ENCODE measurements around the gene MACIR. TPM values are rescaled to one million over a fixed set of nuclear protein-coding genes. Genes with fewer than 3 reads are reported as not detected.

MACIR gene
- total and polyA plus RNA-seq, 2 of the 13 experiments (the other 11 are each of a cell fraction or from before 2014, with no cell fraction given), result 2.4 to 4.4 TPM

- TF ChIP-seq PBX2 (CRISPR knock-in tag; IDR thresholded peaks at IDR 0.05) (no peak), ZNF629 (CRISPR knock-in tag; conservative IDR thresholded peaks at IDR 0.05) (no peak), PHF8 (CRISPR knock-in tag; IDR thresholded peaks at IDR 0.05) (no peak), ZNF556 (CRISPR knock-in tag; IDR thresholded peaks at IDR 0.05; ENCODE audit: borderline replicate concordance) (no peak), ZUFSP (CRISPR knock-in tag; IDR thresholded peaks at IDR 0.05; ENCODE audit: borderline replicate concordance) (no peak)
Observed at GRCh38 chr5:103237778-103238177, 20.8 kb upstream of the MACIR start (continued).

GRCh38 chr5:103243665-103244064 lies 14.9 kb upstream of the MACIR start:
- Histone ChIP-seq H3K4me1 (ENCODE audit: insufficient read depth, low read length) (no peaks in the 10 kb centered on the region), H3K27me3 (ENCODE audit: control insufficient read depth in 1 of 2, insufficient read depth in 2 of 2, low read length in 2 of 2) (no peaks in the 10 kb centered on the region), H3K4me3 (replicated peaks in 1 of 3; ENCODE audit: insufficient read depth in 1 of 3, low read depth in 2 of 3, low read length in 3 of 3) (no peak overlapping the region), H3K79me2 (ENCODE audit: insufficient read depth, low read length) (no peaks in the 10 kb centered on the region), H3K4me2 (ENCODE audit: low read depth, low read length) (no peak overlapping the region), H3K36me3 (replicated peaks in 1 of 2; ENCODE audit: control insufficient read depth in 1 of 2, insufficient read depth in 2 of 2, low read length in 2 of 2) (no peaks in the 10 kb centered on the region), H3K9ac (ENCODE audit: insufficient read depth, low read depth, low read length) (no peak overlapping the region), H2AFZ (ENCODE audit: low read length) (no peak overlapping the region), H4K20me1 (ENCODE audit: insufficient read depth, low read length) (no peaks in the 10 kb centered on the region), H3K9me3 (ENCODE audit: low read length) (peaks cover 10% of the 10 kb centered on the region), H3K27ac (ENCODE audit: extremely low read length, insufficient read depth, low read length) (no peak overlapping the region)
- BruUV-seq (replicated peaks), result no TSS peak
- ChIA-PET POLR2A (no interaction called here), CTCF (ENCODE audit: low intra/inter-chr PET ratio, low total read pairs) (no interaction called here)
- FAIRE-seq (no peak), DNase-seq (ENCODE audit: low spot score) (no peak), ATAC-seq (no peak)
- WGBS (ENCODE audit: low lambda C conversion rate), result 19% methylated on average over 2 of the region's 2 CpGs
- in situ Hi-C loops (cut with HindIII; ENCODE audit: extremely low pct_ligation_motif_present, low pct_unique_long_range_greater_than_20kb) (no loop called here), intact Hi-C loops (cut with micrococcal nuclease; ENCODE audit: unreplicated experiment) (no loop called here)
- TF ChIP-seq PHF5A (CRISPR knock-in tag; IDR thresholded peaks at IDR 0.05; ENCODE audit: low read depth, unreplicated experiment) (no peak), NFAT5 (CRISPR knock-in tag; IDR thresholded peaks at IDR 0.05) (no peak), ZNF382 (CRISPR knock-in tag; IDR thresholded peaks at IDR 0.05; ENCODE audit: borderline replicate concordance) (no peak), ZNF552 (CRISPR knock-in tag; IDR thresholded peaks at IDR 0.05; ENCODE audit: borderline replicate concordance) (no peak), ZFAT (CRISPR knock-in tag; conservative IDR thresholded peaks at IDR 0.05) (no peak), JUNB (CRISPR knock-in tag; IDR thresholded peaks at IDR 0.05; ENCODE audit: borderline replicate concordance) (no peak), MIER2 (CRISPR knock-in tag; IDR thresholded peaks at IDR 0.05) (no peak), ZNF281 (CRISPR knock-in tag; IDR thresholded peaks at IDR 0.05; ENCODE audit: borderline replicate concordance) (no peak)

All from HepG2 (cell line).